Peyer's patch (tissue), 4 donors: ENCODE results near the gene POGLUT3. TPM values are rescaled to one million over a fixed set of nuclear protein-coding genes. Genes with fewer than 3 reads are reported as not detected.

Experiments used
- DNase-seq, 3 donors: peaks; one replicate each; pipeline ENCODE4 v3.0.0-alpha.2; 2017 to 2019
- H3K27ac ChIP-seq, 4 donors: fragments of 200-600 bp; sonication (generic); one replicate each; pipeline ENCODE4 v1.5.1; 2016 to 2019
- H3K27me3 ChIP-seq, 2 donors: fragments of 200-600 bp; sonication (generic); one replicate each; pipeline ENCODE4 v1.5.1; 2019
- H3K36me3 ChIP-seq, 3 donors: fragments of 200-600 bp; sonication (generic); one replicate each; pipeline ENCODE4 v1.5.1; 2016 to 2019
- H3K4me1 ChIP-seq, 4 donors: fragments of 200-600 bp; sonication (generic); one replicate each; pipeline ENCODE4 v1.5.1; 2016 to 2019
- H3K4me3 ChIP-seq, 4 donors: fragments of 200-600 bp; sonication (generic); 1 replicate in 3 of 4; 2 replicates in 1 of 4; pipeline ENCODE4 v1.5.1; 2016 to 2019; ENCODE audit warnings: mild to moderate bottlenecking in 1 of 4
- H3K9me3 ChIP-seq, 4 donors: fragments of 200-600 bp; sonication (generic); one replicate each; pipeline ENCODE4 v1.5.1; 2016 to 2019; ENCODE audit warnings: mild to moderate bottlenecking in 1 of 4
- CTCF ChIP-seq, 6 experiments: fragments of 450-650 bp in 4 of 6; fragments of 200-600 bp in 2 of 6; sonication (generic) in 1 of 6; IDR thresholded peaks; one replicate each; pipeline ENCODE4 v1.5.1; 2017 to 2019; ENCODE audit warnings: antibody characterized with exemption in 6 of 6, mild to moderate bottlenecking in 3 of 6, moderate library complexity in 1 of 6
- POLR2A ChIP-seq, 2 donors: fragments of 450-650 bp; IDR thresholded peaks; one replicate each; pipeline ENCODE4 v1.5.1; 2017; ENCODE audit warnings: antibody characterized with exemption in 2 of 2, mild to moderate bottlenecking in 2 of 2, moderate library complexity in 2 of 2
- total RNA-seq, 4 donors: library from RNA; depleted of rRNA; stranded (reverse); fragments of >200 nt; gene quantifications; one replicate each; pipeline ENCODE4 v1.1.0, GENCODE V29; 2016

POGLUT3 gene
- total RNA-seq, 4 donors from 2014 or later: 1.7 to 6.3 (median 5.0) TPM

- Histone ChIP-seq H3K27me3 (no peaks in the 10 kb centered on the region), H3K9me3 (no peaks in the 10 kb centered on the region), H3K4me3 (no peak overlapping the region), H3K4me1 (peaks cover 0 to 9% (median 4%) of the 10 kb centered on the region in 4 donors), H3K27ac (no peak overlapping the region), H3K36me3 (no peaks in the 10 kb centered on the region)
- DNase-seq: no peak
- TF ChIP-seq CTCF (IDR thresholded peaks at IDR 0.05) (no peak), POLR2A (IDR thresholded peaks at IDR 0.05) (no peak)
Measured at GRCh38 chr11:108500169-108500568, 2.0 kb upstream of the POGLUT3 start.

DNA sequence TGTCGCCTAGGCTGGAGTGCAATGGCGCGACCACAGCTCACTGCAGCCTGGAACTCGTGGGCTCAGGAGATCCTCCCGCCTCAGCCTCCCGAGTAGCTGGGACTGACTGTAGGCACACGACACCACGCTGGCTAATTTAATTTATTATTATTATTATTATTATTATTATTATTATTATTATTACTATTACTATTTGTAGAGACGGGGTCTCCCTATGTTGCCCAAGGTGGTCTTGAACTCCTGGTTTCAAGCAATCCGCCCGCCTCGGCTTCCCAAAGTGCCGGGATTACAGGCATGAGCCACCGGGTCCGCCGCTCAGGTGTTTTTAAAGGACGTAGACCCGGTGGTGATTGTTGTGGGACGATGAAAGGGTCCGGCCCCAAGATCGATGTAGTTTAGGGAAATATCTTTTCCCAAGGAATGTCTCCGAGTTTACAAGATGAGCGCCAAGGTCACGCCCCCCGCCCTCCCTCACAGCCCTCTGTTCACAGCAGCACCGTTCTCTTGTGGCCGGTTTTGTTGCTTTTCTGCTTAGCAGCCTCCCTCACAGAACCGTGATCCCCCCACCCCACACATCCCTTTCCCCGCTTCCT, 728 bp upstream of the POGLUT3 start:
- TF ChIP-seq POLR2A (IDR thresholded peaks at IDR 0.05): no peak
- no peak for TF ChIP-seq CTCF (IDR thresholded peaks at IDR 0.05)
- peak overlapping the region; percentile 77 to 95 (median 88) for H3K27ac ChIP-seq
- DNase-seq: no peak
- peak overlapping the region; percentile 56 to 81 (median 76) for H3K4me3 ChIP-seq
- H3K27me3 ChIP-seq: no peaks in the 10 kb centered on the region
- H3K36me3 ChIP-seq: no peaks in the 10 kb centered on the region
- peaks cover 0 to 9% (median 4%) of the 10 kb centered on the region in 4 donors for H3K4me1 ChIP-seq
- no peaks in the 10 kb centered on the region for H3K9me3 ChIP-seq

DNA sequence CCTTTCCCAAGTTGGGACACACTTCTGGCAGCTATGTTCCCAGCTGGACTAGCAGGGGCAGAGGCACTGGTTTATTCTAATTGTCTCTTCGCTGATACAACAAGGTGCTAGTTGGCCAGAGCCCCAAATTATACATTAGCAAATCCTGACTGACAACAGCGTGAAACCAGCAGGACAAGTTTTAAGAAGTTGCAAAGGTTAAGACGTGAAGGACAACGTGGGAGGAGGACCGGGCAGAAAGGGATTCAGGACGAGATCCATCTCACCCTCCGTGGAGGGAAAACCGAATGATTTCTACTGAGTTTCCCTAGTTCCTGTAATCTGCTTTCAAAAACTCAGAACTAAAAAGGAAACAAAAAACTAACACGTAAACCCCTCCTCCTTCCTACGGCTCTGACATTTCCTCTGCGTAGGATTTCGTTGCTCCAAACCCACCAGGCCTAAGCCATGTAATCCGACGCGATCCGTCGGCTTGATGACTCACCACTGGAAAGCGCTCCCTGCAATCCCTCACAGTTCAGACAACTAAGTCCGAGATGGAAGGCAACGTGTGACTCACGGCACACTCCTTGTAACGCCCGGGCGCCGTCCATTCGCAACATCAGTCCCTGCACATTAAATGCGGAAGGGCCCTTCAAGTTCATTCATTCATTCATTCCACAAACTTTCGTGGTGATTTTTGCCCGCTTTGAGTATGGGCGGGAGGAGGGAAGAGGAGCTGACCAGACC, 703 bp downstream of the POGLUT3 start:
- peak; percentile 60 to 93 (median 85) for DNase-seq
- Histone ChIP-seq H3K36me3 (no peaks in the 10 kb centered on the region), H3K27ac (peak overlapping the region; percentile 77 to 95 (median 88)), H3K4me1 (peaks cover 0 to 9% (median 4%) of the 10 kb centered on the region in 4 donors), H3K4me3 (peak overlapping the region; percentile 56 to 81 (median 76)), H3K9me3 (no peaks in the 10 kb centered on the region), H3K27me3 (no peaks in the 10 kb centered on the region)
- TF ChIP-seq POLR2A (IDR thresholded peaks at IDR 0.05) (peak; percentile 37 to 66), CTCF (IDR thresholded peaks at IDR 0.05) (no peak)

DNA sequence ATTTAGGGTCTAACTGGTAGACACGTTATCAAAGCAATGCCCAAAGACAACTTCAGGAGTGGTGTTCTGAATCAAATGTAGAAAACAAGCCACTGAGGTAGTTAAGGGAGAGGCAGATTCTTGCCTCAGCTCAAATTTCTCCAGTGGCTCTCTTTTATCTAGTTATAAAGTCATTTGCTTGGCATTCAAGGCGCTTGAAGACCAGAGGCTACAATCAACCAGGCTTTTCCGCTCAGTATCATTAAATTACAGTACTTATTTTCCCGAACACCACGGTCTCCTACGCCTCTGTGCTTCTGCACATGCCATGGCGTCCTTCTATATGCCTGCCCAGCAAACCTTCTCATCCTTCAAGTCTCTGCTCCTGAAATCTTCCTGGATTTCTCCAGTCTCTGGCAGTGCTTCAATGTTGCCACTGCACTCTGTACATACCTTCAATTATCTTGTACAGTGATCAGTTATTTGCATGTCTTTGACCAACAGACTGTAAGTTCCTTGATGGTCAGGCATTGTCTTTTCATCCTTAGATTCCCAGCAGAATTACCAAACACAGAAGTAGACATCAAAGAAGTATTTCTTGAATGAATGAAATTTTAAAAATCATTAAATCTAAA, 1.4 kb downstream of the POGLUT3 start:
- Histone ChIP-seq H3K9me3 (no peaks in the 10 kb centered on the region), H3K27me3 (no peaks in the 10 kb centered on the region), H3K36me3 (no peaks in the 10 kb centered on the region), H3K4me3 (peak overlapping the region in 2 of 4 donors; percentile 71 to 81), H3K4me1 (peaks cover 0 to 9% (median 4%) of the 10 kb centered on the region in 4 donors), H3K27ac (peak overlapping the region; percentile 77 to 95 (median 88))
- DNase-seq: no peak
- no peak for TF ChIP-seq CTCF (IDR thresholded peaks at IDR 0.05)
- no peak for TF ChIP-seq POLR2A (IDR thresholded peaks at IDR 0.05)

DNA sequence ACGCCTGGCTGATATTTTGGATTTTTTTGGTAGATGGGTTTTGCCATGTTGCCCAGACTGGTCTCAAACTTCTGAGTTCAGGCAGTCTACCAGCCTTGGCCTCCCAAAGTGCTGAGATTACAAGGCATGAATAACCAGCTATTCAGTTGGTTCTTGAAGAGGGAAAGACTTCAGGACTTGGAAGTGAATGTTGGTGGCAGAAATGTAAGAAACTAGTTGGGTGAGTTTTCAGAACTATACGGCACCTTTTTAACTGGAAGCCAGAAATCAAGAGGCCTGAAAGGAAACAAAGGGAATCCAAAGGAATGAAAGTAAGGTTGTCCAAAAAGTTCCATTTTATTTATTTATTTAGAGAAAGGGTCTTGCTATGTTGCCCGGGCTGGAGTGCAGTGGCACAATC, 2.9 kb downstream of the POGLUT3 start:
- peaks cover 0 to 9% (median 4%) of the 10 kb centered on the region in 4 donors for H3K4me1 ChIP-seq
- H3K36me3 ChIP-seq: peaks cover 0 to 5% (median 0%) of the 10 kb centered on the region in 3 donors
- no peak overlapping the region for H3K27ac ChIP-seq
- no peaks in the 10 kb centered on the region for H3K9me3 ChIP-seq
- no peaks in the 10 kb centered on the region for H3K27me3 ChIP-seq
- no peak overlapping the region for H3K4me3 ChIP-seq
- DNase-seq: no peak
- TF ChIP-seq POLR2A (IDR thresholded peaks at IDR 0.05): no peak
- no peak for TF ChIP-seq CTCF (IDR thresholded peaks at IDR 0.05)
